Fibroblast of pulmonary artery (primary cell): ENCODE data around the gene MLXIP.
"Not testable (repeated sequence)": the region's sequence is repeated elsewhere in the genome, so short reads cannot be mapped to it uniquely, and the experiment has no call there.

Experiments
- DNase-seq: peaks from one replicate; pipeline ENCODE4 v3.0.0-alpha.2; 2010; ENCODE audit warnings: low read depth
- H3K4me3 ChIP-seq: replicated peaks from 2 replicates; pipeline ENCODE4 v1.5.1; 2011; ENCODE audit warnings: low read depth, mild to moderate bottlenecking, control low read depth, low read length, moderate library complexity
- CTCF ChIP-seq: IDR thresholded peaks from 2 replicates; pipeline ENCODE4 v1.5.1; 2011; ENCODE audit warnings: mild to moderate bottlenecking, control low read depth, low read length, inconsistent platforms; ENCODE audit errors: missing control alignments

Gene MLXIP

GRCh38 chr12:122106843-122107242, 28.3 kb downstream of the MLXIP start:
- DNase-seq: no peak
- no peak for TF ChIP-seq CTCF

GRCh38 chr12:122107261-122107660, 28.7 kb downstream of the MLXIP start:
- no peak overlapping the region for H3K4me3 ChIP-seq
- TF ChIP-seq CTCF: no peak
- DNase-seq: no peak

More at GRCh38 chr12:122106843-122107242, 28.3 kb downstream of the MLXIP start:
- H3K4me3 ChIP-seq: no peak overlapping the region

GRCh38 chr12:122111089-122111641, 32.6 kb downstream of the MLXIP start:
- H3K4me3 ChIP-seq: no peak overlapping the region
- DNase-seq: no peak
- no peak for TF ChIP-seq CTCF

- peak; percentile 5 for TF ChIP-seq CTCF
- no peak overlapping the region for H3K4me3 ChIP-seq
- DNase-seq: no peak
These were observed 38.4 kb downstream of the MLXIP start for GRCh38 chr12:122116707-122117535.

- DNase-seq: no peak
- TF ChIP-seq CTCF: no peak
- H3K4me3 ChIP-seq: no peak overlapping the region
These were observed 39.4 kb downstream of the MLXIP start for GRCh38 chr12:122117979-122118378.

- not testable (repeated sequence) for DNase-seq, H3K4me3 ChIP-seq
These were observed 42.8 kb downstream of the MLXIP start for GRCh38 chr12:122121341-122121740.

- TF ChIP-seq CTCF: no peak
- no peak for DNase-seq
- H3K4me3 ChIP-seq: no peak overlapping the region
These were observed 43.2 kb downstream of the MLXIP start for GRCh38 chr12:122121745-122122144.
